GM10266 (cell line): ENCODE measurements around the gene AP3D1.
A peak's percentile ranks its signal among the peaks of the same experiment; 100 is the strongest.

Experiments
- DNase-seq: peaks from one replicate; pipeline ENCODE4 v3.0.0; 2012; ENCODE audit errors: extremely low spot score
- CTCF ChIP-seq: IDR thresholded peaks from 2 replicates; pipeline ENCODE4 v1.5.1; 2012; ENCODE audit warnings: mild to moderate bottlenecking, low read depth; ENCODE audit not compliant: control insufficient read depth, insufficient read depth; ENCODE audit errors: missing control alignments

Gene AP3D1

GRCh38 chr19:2166741-2167738 is 15.7 kb upstream of the AP3D1 start:
- DNase-seq = no peak
- TF ChIP-seq CTCF = peak; percentile 0

GRCh38 chr19:2164020-2164998 is 12.9 kb upstream of the AP3D1 start:
- no peak for TF ChIP-seq CTCF
- DNase-seq = no peak

GRCh38 chr19:2160379-2160778 is 9.0 kb upstream of the AP3D1 start:
- no peak for TF ChIP-seq CTCF
- no peak for DNase-seq

GRCh38 chr19:2157452-2157851 is 6.1 kb upstream of the AP3D1 start:
- TF ChIP-seq CTCF = no peak
- no peak for DNase-seq

GRCh38 chr19:2154587-2155075 is 3.3 kb upstream of the AP3D1 start:
- no peak for DNase-seq
- no peak for TF ChIP-seq CTCF

- DNase-seq = no peak
- TF ChIP-seq CTCF = no peak
These were observed 500 bp downstream of the AP3D1 start for GRCh38 chr19:2150794-2151338.
